NCI-H2171 treated with DMSO at 0.1 percent for 48 hours (cell line): ENCODE measurements around the gene GRPEL1.

Experiments used
- DNase-seq: peaks from one replicate; lab custom pipeline; 2025; lab: John Stamatoyannopoulos, UW

The GRPEL1 gene

DNA sequence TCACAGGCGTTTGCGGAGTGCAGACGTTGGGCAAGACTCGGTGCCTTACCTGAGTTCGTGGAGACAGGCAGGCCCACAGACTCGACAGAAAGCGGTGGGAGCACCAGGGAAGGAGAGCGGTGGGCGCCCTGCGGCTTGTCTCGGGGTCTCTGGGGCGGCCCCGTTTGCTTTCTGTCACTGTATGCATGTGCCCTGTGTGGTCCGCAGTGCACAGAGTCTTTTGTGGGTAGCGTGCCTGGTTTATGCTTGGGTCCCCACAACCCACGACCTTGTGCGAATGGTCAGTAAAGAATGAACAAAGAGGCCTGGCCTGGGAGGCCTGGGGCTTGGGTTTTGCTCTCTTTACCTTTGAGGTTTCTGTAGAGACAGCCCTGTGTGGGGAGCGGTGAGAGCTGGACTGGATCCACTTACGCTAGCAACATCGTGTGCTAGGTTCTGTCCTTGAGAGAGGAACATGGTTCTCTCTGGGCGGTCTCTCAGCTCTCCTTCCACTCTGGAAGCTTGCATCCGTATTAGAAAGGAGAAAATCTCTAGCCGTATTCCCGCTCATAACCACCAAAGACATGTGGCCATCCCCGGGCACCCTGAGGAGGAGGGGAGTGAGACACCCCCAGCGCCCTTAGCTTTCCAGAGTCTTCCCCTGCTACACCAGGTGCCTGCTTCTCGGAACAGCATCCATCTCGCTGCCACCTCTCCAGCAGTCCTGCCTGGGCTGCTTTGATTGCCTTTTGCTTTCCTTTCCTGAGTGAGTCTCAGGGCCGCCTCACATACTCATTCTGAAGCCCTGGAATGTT is 23.5 kb downstream of the GRPEL1 start:
- no peak for DNase-seq

DNA sequence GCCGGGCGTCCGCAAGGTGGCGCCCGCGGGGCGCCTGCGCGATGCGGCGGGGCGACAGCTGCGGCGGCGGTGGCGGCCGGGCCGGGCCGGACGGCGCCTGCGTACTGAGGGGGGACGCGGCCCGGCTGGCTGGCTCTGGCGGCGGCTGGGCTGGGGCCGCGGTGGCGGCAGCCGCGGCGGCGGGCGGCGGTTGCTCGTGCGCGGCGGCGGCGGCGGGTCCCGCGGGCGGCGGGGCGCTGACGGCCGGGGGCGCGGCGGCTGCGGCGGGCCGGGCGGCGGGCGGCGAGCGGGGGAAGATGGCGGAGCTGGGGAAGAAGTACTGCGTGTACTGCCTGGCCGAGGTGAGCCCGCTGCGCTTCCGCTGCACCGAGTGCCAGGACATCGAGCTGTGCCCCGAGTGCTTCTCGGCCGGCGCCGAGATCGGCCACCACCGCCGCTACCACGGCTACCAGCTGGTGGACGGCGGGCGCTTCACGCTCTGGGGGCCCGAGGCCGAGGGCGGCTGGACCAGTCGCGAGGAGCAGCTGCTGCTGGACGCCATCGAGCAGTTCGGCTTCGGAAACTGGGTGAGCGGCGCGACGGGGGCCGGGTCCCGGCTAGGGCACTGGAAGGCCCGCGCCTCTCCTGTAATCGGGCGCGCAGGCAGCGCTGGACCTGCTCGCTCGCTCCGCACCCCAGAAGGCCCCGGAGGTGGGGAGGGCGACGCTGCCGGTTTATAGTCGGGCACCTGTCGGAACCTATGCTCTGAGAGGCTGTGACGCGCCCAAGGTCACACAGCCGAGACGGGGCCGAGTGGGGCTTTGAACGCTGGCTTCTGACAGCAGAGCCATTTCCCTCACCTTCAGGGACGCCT is 24.4 kb downstream of the GRPEL1 start, which contains the start of gene TADA2B:
TADA2B (plus strand) TSS at position 89 of the 853 bp plus-strand sequence; CDS start at position 297, 208 bp downstream.
- DNase-seq = peak; percentile 22

DNA sequence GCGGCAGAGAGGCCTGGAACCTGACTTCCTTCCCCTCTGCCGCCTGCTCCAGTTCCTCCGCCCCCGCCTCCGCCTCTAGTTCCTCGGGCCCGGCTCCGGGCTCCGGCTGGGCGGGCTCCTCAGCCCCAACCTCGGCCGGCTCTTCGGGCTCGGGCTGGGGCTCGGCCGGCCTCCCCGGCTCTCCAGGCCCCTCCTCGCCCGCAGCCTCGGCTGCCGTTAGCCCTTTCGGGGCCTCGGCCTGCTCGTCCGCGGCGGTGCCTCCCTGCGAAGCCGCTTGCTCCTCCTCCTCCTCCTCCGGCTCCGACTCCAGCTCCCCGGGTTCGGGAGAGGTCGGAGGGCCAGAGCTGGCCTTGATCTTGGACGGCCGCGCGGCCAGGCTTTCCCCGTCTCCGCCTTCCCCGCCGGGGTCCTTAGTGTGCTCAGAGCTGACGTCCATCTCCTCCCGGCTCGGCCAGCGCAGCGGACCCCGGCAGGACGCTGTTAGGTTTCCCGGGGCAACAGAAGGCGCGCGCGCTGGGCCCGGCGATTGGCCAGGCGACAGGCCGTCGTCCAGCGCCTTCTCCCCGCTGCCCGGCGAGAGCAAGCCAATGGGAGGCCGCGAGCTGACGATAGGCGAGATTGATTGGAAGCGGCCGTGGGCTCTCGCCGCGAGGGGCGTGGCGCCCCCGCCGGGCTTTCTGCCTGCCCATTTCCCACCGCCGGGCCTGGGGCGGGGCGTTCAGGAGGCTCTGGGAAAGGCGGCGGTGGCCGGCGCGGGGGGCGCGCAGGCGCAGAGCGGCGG is 25.2 kb downstream of the GRPEL1 start:
- peak; percentile 86 for DNase-seq

DNA sequence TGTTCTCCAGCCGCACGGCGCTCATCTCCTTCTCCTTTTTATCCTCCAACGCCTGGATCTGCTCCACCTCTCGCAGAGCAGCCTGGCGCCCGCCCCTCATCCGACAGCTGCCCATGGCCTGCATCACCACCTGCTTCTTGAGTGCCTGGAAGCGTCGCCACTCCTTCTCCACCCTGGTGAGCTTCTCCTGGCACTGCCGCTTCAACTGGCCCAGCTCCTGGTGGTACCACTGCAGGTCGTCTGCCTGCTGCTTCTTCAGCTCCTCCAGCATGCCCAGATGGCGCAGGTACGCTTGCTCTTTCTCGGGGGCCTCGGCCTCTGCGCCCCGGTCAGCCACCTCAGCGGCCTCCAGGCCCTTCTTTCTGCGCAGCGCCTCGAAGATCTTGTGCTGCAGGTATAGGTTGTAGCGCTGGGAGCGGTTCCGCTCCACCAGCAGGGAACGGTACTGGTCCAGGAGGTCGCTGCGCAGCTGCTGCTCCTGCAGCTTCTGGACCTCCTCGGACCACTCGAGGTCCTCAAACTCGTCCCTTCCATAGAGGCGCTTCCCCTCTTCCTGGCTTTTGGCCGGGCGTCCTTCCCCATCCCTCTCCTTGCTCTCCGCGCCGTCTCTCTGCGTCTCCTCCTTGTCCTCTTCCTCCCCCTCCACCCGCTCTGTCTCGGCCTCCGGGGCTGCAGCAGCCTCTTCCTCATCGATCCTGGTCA is 25.9 kb downstream of the GRPEL1 start:
- peak; percentile 6 for DNase-seq

DNA sequence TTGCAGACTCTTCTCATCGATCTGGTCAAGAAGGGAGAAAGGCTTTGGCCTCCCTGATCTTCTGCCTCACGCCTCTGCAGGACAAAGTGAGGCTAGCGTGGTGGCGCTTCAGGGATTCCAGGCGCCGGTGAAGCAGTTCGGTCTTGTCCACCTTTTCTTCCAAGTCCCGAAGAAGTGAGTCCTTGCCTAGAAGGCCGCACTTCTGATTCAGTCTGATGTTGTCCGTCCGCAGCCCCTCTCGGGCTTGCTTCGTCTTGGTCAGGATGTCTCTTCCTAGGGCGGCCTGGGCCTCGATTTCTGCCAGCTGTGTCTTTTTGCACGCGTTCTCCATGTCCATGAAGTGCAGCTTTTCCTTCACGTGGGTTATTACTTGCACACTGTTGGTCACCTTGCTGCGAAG is 26.6 kb downstream of the GRPEL1 start:
- DNase-seq = no peak

DNA sequence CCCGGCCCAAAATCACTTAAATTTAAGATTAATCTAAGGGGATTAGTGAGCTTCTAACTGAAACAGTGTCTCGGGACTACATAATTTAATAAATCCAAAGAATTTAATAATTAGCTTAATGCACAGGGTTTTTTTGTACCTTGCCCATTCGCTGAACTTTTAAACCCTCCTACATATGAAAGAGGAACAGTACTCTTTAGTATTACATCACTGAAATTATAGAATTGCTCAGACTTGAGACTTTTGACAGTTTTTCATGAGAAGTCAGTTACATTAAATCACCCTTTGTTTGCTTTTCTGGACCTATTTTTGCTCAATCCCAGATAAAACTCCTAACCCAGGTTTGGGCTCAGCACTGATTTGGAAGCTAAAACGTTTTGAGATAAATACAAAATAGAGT is 27.1 kb downstream of the GRPEL1 start:
- DNase-seq = no peak

DNA sequence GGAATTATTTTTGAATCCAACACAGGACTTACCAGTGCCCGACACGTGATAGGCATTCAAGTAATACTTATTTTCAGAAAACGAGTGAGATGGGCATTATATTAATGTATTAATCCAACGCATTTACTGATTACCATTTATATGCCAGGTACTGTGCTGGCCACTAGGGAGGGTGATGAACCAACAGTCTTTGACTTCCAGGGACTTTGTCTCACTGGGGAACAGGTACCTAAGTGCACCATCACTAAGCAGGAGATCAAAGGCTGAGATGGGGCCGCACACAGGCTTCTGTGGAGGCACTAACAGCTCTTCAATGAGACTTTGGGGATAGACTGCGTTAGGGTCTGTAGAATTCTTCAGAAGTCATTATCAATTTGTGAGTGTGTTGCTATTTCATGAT is 30.4 kb downstream of the GRPEL1 start:
- no peak for DNase-seq

DNA sequence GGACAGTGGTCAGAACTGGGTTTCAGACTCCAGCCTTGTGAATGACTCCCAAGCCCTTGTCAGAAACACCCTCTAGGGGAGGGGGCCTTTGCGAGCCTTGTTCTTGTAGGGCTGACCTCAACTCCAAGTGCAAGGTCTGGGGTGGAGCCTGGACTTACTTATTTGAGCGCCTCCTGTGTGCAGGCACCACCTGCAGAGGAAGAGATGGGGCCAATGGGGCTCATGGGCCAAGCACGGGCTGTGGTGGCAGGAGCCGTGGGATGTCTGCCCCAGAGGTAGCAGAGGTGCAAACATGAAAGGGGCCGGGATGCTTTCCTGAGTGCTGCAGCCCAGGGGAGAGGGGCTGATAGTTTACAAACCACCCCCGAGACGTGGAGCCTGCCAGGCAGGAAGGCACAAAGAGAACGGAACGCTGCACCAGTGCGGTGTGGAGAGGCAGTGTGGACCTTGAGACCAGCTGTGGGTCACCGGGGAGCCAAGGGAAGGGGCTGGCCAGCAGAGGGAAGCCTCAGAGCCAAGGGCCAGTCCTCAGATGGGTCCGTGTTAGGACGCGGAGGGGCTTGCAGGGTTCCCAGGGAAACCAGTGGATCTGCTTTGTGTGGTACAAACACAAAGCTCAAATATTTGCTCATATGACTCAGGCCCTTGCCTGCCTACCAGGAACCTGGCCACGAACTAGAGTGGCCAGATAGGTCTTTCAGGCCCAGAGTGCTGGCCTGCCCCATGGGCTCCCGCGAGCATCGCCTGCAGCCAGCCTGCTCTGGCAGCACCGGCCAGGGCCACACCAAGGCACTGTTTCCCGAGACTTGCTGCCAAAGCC is 33.4 kb downstream of the GRPEL1 start:
- no peak for DNase-seq

DNA sequence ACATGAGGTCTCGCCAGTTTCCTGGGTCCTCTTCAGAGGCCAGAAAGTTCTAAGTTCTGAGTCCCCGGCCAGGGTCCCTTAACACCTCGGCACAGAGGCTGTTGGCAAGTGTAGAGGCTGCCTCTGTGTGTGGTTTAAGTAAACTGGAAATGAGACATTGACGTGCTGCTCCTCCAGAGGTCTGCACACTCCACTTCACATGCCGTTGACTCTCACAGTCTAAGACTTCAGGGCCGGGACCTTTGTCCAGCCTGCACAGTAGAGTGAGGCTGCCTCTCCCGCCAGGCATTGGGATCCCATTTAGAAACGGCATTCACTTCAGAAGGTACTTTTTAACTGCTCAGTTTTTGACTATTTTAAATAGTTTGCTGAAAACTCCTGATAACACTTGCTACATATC is 35.3 kb downstream of the GRPEL1 start:
- no peak for DNase-seq

DNA sequence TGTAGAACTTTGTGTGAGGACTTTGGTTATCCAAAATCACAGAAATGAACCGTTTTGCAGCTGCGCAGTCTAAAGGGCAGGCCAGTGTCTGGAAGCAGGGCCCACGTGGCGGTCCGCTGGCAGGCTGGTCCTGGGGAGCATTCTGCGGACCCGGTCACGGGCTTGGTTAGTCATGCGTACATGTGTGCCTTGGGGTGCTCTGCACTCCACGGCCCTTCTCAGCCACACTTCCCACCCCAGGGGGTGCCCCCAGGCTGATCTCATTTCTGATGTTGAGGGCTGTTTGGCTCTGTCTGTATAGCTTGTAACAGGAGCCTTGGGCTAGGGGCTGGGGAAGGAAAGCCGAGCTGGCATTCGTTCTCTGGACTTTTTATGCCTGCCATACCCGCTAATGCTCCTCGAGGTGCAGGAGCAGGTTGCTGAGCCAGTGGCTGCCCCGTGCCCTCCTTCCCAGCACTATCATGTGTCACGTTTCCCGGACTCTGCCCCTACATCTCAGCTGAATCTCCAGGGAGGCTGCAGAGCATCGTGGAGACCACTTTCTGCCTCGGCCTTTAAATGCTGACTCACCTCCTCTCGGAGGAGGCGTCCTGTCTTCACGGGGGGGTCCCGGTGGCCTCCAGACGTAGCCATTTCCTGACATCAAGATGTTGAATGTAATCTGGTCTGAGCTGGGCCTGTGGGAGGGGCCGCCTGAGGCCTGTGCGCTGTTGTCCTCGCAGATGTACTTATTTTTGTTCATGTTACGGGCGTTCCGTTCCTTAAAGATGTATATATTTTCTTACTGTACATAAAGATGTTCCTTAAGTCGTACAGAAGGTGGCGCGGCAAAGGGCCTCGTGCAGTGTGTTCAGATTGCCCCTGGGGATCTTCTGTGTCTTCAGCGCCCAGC is 36.1 kb downstream of the GRPEL1 start:
- no peak for DNase-seq

DNA sequence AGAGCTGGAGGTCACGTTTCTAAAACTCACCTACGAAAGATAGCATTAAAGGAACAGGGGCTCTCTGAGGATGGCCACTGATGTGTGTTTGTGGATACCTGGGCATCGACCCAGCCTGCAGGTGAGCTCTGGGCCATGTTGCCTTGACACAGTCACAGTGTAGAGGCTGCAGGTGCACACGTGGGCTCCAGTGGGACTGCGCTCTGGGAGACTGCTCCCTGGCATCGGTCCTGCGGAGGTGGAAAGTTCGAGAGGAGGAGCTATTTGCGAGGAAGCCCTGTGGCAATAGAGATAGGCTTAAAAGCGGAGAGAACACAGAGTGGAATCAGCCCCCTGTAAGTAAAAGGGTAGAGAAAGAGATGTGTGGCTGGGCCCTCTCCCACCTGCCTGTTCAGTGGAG is 37.0 kb downstream of the GRPEL1 start:
- DNase-seq = no peak

DNA sequence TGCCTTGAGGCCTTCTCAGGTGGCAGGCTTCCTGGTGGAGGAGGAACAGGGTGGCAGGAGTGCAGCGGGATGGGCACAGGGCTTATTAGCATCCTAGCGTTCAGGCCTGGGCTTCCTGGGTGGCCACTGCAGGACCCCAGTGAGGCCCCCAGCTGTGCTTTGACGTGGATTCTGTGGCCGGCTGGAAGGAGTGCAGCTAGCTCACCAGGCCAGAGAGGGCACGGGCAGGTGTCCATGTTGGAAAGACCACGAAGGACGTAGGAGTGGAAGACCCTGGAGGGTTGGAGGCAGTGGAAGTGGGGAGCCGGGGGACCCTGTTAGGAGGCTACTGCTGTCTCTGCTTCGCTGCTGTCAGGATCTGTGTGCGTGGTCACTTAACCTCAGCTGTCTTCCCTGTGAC is 37.9 kb downstream of the GRPEL1 start:
- DNase-seq = no peak

DNA sequence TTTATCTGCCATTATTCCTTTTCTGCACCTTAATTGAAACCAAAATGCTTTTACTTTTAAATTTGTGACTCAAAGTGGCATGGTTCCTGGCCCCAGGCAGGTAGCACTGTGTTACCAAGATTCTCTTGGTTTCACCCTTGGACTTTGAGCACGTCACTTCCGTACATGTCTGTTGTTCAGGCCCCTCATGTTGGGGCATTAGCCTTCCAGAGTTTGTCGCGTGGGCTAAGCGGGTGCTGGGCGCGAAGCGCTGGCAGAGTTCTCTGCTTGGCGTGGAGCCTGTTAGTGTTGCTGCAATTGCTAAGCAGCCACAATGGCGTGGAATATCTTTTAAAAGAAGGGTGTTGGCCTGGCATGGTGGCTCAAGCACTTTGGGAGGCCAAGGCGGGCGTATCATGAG is 38.7 kb downstream of the GRPEL1 start:
- DNase-seq = no peak

DNA sequence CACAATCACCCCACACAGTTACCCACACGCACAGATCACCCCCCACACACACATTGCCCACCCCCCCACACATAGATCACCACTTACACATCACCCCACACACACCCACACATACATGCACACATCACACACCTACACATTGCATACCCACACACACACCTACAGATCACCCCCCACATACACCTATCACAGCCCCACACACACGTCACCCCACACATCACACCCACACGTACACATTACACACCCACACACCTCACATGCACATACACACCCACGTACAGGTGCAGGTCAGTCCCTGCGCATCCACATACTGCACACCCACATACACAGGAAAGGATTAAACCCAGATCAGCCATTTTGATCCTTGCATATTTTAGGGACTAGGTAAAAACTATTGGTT is 40.0 kb downstream of the GRPEL1 start:
- DNase-seq = no peak

DNA sequence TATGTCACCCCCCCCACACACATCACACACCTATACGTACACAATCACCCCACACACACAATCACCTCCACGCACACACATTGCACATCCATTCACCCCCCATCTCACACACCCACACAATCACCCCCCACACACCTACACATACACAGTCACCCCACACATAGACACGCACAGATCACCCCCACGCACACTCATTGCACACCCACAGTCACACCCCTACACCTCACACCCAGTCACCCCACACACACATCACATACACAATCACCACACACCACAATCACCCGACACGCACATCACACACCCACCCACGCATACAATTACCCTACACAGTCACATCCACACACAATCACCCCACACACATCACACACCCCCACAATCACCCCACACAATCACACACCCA is 40.6 kb downstream of the GRPEL1 start:
- DNase-seq = no peak

DNA sequence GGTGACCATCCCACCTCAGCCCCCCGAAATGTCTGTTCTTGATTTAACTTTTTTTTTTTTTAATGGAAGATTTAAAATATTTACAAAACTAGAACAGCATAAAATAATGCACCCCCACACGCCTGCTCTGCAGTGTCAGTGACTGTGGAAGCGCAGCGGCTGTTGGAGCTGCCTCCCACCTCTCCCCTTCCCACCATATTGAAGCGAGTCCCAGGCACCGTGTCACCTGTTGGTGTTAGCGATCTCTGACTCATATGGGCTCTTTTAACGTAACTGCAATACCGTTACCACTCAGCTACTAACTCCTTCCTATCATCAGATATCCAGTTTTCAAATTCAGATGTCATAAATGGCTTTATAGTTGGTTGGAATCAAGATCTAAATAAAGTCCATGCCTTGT is 41.8 kb downstream of the GRPEL1 start:
- no peak for DNase-seq

DNA sequence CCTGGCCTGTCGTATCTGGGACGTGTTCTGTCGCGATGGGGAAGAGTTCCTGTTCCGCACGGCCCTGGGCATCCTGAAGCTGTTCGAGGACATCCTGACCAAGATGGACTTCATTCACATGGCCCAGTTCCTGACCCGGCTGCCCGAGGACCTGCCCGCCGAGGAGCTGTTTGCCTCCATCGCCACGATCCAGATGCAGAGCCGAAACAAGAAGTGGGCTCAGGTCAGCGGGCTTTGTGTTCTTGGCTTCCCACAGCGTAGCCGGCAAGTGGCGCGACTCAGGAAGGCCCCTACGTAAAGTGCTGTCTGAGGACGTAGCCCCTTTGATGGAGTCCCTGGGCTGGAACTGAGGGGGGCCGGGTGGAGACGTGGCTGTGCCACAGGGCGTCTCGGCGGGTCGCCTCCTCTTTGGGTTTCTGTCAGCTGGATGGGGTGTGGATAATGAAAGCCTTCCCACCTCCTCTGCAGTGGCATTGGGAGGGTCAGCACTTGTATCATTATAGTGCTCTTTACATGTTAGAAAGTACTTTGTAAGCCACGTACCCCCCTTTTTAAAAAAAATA is 42.7 kb downstream of the GRPEL1 start:
- no peak for DNase-seq

DNA sequence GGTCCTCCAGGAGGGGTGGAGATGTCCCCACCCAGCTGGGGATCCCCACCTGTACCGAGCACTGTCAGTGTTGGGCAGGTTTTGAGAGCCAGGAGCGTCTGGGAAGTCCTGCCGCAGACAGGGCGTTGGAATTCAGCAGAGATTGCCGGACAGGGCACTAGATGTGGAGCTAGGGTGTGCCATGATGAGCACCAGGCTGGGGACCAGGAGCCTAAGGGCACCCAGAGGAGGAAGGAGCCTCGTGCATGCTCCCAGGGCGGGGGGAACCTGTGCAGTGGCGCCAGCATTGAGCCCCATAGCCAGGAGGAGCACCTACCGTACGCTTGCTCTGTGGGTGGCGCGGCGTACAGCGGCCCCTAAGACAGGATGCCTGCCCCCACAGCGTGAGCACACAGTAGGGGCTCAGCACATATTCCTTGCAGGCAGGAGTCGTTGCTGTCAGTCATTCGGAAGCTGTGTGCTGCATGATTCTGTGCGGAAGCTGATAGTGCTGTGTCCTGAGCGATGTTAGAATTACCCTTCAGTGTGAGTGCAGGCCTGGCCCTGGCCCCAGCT is 43.5 kb downstream of the GRPEL1 start:
- no peak for DNase-seq

DNA sequence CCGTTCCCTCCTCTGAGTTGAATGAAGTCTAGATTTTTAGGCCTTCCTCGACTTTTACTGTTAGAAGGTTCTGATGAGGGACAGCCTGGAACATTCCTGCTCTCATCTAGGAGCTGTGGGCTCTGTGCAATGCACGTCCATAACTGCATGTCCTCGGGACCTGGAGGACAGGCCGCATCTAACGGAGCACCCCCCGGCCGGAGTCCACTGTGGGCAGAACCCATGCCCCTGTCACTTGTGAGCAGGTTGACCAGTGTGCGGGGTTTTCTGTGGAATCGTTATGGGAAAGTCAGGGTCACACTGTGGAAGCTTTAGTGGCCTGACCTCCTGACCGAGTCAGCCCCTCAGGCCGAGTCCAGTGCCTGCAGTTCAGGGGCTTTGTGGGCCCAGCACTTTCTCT is 44.0 kb downstream of the GRPEL1 start:
- DNase-seq = no peak
